HG03457 (cell line): ENCODE results near the gene MFNG.

Experiments
- ATAC-seq: cut with Tn5 transposase; IDR thresholded peaks from one replicate; pipeline ENCODE4 v1.9.1; 2021; ENCODE audit warnings: moderate number of reproducible peaks; ENCODE audit not compliant: unreplicated experiment

The MFNG gene

DNA sequence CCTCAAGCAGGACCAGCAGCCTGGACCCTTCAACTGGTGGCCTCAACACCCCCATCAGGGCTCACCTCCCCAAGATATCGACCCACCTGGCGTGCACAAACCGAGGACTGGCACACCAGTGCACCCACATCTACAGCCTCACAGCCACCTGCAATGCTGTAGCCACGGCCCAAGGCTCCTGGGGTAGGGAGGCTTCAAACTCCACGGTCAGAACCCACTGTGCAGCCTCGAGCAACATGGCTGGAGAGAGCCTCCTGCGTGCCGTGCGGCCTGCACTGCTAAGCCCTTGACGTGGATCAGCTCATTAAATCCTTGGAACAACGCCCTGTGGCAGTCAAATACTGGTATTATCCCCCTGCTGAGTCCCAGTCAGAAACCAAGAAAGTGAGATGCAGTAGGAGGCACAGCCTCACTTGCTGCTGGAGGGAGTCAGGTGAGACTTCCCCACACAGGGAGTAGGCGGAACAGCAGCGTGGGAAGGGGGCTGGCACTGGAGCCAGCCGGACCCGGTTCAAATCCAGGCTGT, 28.4 kb upstream of the MFNG start:
- no peak for ATAC-seq

- no peak for ATAC-seq
Measured at GRCh38 chr22:37511395-37512104, 25.4 kb upstream of the MFNG start.

DNA sequence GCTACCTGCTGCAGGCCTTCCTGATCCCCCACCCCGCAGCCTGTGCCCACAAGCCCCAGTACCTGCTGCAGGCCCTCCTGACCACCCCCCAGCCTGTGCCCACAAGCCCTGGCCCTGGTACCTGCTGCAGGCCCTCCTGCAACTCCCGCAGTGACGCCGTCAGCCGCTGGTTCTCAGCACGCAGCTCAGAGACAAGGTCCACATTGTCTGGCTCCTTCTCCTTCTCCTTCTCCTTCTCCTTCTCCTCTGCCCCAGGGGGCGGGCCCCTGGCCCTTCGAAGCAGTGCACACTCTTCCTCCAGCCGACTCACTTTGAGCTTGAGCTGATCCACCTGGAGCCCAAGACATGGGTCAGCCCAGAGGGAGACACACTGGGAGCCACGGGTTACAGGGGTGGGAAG, 23.9 kb upstream of the MFNG start:
- no peak for ATAC-seq

DNA sequence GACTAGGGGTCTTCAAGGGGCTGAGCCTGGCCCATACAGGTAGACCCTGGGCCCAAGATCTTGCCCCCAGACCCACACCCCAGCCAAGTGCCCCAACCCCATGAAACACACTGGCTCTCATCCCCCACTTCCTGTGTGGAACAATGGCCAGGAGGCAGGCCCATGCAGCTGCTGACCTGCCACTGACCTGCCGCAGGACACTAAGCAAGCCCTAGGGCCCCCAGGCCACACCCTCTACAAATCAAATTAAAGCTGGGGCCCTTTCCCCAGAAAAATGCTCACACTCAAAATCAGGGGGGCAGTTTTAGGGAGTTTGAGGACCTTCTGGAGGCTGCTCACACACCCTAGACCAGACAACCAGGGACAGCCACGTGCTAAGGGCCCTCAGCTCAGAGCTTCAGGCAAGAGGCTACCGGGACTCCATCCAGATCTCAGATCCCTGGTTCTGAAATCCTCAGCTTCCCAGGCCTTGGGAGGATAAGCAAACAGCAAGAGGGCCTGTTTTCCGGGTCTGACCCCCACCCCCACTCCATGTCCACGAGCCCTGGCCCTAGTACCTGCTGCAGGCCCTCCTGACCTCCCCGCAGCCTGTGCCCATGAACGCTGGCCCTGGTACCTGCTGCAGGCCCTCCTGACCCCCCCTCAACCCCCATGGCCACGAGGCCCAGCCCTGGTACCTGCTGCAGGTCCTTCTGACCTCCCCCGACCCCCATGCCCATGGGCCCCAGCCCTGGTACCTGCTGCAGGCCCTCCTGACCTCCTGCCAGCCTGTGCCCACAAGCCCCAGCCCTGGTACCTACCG, 23.1 kb upstream of the MFNG start:
- ATAC-seq = no peak

- ATAC-seq = no peak
Measured at GRCh38 chr22:37508431-37508992, 22.3 kb upstream of the MFNG start.

DNA sequence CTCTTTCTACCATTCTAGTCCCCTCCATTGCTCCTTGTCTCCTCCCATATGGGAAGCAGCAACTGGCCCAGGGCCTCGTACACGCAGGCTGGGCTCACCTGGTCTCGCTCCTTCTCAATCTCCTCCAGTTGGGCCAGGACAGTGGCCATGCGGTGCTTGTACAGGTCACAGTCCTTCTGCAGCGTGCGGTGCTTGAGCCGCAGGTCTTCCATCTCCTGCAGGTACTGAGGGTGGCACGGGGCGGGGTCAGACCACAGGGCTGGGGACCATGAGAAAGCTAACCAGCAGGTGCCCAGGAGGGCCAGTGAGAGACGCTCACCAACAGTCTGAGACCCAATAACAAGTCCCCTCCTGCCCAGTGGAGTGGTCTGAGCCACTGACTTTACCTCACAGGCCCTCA, 21.5 kb upstream of the MFNG start:
- no peak for ATAC-seq

DNA sequence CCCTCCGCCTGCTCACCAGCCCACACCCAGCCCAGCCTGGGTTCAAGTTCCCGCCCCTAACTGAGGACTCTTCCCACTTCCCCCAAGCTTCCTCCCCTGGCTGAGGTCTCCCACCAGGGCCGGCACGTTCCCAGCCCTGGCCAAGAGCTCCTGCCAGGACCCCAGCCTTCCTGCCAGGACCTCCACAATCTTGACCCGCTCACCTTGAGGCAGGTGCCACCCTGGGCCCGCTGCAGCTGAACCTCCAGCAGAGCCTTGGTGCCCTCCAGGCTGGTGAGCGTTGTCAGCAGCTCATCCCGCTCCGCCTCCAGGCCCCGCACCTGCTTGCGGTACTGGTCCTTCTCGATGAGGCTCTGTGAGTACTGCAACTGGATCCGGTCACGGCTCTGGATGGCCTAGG, 19.8 kb upstream of the MFNG start:
- no peak for ATAC-seq

GRCh38 chr22:37505565-37505964, 19.4 kb upstream of the MFNG start:
- no peak for ATAC-seq

DNA sequence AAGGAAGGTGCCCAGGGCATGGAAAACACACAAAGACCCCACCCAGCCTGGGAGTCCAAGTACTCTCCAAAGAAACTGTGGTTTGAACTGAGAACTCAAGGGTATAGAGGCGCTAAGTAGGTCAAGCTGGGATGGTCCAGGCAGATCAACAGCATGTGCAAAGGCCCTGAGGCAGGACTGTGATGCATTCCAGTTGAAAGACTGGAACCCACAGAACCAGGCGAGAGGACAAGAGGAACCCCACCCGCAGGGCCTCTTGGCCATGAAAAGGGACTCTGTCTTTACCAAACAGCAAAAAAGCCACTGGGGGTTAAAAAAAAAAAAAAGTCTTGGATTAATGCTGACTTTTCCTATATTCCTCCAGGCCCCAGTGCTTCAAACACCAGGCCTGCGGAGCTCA, 18.8 kb upstream of the MFNG start:
- no peak for ATAC-seq

DNA sequence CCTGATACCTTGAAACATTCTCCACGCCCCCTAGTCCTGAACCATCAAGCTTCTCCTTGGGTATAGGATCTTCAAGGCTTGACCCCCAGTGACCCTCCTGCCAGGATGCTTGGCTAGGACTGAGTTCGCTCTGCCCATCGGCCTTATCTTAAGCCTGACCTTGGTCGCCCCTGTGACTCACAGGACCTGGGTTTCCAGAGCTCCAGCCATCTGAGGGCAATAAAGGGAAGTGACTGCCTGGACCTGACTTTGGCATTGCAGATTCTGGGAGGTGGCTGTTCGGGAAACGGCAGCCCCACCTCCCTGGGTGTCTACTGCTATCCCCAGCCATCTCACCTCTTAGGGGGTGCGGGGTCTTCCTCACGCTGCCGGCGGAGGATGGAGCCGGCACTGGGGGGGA, 17.7 kb upstream of the MFNG start:
- ATAC-seq = no peak

DNA sequence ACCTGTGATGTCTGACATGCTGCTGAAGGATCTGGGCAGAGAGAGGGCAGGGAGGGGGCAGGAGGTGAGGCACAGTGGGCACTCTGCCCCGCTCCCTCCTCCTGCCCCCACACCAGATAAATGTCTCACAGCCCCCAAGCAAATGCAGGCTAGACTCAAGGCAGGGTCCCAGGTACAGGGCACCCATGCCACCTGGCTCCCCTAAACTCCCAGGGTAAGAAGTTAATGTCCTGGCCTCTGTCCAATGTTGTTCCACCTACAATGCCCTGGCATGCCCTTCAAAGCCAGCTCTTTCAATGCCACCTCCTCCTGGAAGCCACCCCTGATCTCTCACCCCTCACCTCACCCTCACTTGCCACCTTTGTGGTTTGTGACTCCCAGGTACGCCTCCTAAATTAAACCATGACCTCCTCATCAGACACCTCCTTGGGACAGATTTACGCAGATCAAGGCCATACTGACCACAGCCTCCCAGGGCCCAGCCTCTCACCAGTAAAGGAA, 17.0 kb upstream of the MFNG start:
- ATAC-seq = no peak

- no peak for ATAC-seq
Measured at GRCh38 chr22:37502342-37503182, 16.4 kb upstream of the MFNG start.

GRCh38 chr22:37501610-37502341, 15.6 kb upstream of the MFNG start:
- no peak for ATAC-seq

DNA sequence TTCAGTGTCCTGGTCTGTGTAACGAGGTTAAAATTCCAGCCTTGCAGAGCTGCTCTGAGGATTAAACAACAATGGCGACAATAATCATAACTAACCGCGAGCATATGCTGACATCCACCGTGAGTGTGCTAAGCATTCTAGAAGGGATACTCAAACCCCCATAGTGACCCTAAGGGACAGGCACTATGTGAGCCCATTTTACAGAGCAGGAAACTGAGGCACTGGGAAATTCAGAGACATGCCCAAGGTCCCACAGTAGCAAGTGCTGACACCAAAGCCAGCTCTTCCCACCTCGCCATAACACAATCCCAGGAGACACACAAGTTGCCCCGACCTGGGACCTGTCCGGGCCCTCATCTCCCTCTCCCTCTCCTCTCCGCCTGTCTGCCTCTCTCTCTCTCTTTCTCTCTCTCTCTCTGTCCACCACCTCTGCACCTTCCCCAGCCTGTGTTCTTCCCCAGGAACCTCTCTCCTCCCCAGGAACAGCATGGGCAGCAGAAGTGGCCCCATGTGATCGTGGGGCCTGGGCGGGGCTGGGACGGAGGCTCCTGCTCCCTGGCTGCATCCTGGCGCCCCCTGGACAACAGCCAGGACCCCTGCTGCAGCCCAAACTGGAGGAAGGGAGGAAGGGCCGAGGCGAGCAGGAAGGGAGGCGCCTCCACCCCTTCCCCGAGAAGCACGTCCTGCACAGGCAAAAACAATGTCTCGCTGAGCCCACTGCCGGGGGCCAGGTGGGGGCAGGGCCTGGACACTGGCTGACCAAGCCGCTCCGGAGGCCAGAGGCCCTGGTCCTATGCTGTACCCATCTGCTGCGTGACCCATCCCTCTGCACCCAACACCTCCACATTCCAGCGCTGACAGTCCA, 14.8 kb upstream of the MFNG start:
- ATAC-seq = no peak

- ATAC-seq = no peak
Measured at GRCh38 chr22:37499789-37500540, 13.8 kb upstream of the MFNG start.

DNA sequence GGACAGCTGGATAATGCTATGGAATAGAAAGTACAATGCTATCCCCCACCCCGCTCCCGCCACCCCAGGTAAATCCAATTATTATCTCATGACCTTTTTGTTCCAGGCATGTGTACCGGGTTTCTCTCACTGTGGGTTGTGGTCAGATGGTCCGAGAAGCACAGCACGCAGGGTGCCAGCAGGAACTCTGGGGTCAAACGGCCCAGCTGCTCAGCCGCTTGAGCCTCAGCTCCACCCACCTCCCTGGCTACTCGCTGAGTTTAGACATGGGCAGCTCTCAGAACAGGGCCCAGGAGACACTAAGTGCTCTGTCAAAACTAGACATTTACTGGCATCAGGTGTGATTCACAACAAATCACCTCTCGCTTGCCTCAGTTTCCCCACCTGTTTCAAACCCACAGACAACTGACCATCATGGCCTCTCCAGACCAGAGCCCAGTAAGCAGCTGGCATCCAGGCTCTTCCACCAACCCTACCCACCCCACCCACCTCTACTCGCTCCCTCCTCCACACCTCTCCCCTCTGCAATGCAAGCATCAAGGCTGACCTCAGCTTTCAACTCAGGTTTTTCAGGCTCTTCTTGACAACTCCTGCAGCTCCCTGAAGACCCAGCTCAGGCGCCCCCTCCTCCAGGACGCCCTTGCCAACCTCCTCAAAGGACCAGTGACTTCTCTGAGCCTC, 13.0 kb upstream of the MFNG start:
- ATAC-seq = no peak

GRCh38 chr22:37498289-37498909, 12.2 kb upstream of the MFNG start:
- ATAC-seq = no peak
